NCI-H2107 treated with DMSO at 0.1 percent for 48 hours (cell line): ENCODE measurements around the gene BACH2.
"Not testable (repeated sequence)": the region's sequence is repeated elsewhere in the genome, so short reads cannot be mapped to it uniquely, and the experiment has no call there.

ENCODE experiments used
- DNase-seq: peaks from one replicate; lab custom pipeline; 2025; ENCODE audit not compliant: unreplicated experiment; lab: John Stamatoyannopoulos, UW

The BACH2 gene

DNA sequence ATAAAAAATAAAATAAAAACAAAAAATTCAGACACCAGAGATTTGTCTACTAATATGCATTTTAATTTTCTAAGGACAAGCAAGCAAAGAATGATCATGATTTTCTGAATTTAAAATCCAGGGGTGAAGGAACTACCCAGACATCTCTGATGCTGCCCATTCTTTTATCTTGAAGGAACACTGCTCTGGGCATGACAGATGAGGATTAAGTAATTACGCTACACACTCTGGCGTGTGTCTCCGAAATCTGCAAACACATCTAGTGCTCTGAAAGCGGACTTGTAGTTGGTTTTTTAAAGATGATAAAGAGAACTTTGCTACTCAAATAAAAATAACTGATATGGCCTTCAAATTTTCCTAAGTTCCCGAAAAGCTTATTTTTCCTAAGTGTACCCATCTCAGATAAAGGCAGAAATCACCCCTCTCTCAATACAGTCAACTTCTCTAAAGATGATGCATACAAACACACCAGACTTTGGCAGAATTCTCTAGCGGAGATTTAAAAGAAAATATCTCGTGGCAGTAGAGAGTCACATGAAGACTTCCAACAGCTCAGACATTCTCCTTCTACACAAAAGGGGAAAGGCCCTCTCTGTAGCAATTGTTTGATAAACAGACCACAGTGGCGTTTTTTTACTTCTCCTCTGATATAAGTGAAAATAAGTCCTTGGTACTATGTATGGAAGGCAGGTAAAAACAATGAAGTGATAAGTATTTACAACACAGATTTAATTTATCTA lies 133.8 kb downstream of the BACH2 start:
- no peak for DNase-seq

DNA sequence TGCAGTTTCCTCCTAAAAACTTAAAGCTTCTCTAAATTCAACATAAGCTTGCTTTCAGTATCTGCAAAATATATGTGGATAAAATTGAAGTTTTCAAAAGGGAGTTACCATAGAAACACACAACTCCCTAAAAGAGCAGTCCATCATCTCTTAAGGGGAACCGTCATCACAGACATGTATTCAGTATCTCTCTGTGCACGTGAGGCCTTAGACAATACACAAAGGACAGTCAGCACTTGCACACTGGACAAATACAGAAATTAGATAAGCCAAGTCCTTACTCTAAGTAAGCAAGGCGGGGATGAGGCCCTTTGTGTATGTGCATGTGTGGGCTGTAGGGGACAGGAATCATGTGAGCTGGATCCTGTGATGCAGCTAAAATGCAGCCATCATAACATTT lies 136.6 kb downstream of the BACH2 start:
- DNase-seq = no peak

DNA sequence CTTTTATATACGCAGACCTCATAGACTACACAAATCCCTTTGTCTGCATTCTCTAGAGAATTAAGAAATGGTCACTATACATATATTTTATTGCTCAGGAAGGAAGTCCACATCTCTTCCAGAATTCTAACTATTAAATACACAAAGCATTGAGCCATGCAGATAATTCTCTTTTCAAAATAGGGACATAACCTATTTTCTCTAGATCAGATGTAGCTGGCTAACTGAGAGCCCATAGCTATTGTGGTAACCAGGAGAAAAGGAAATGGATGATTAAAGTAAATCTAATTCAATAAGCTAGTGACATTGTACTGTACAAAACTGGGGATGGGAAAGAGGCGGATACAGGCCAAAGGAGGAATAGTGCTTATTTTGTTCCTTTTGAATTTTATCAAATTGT lies 137.2 kb downstream of the BACH2 start:
- no peak for DNase-seq

GRCh38 chr6:90158936-90159335 lies 137.7 kb downstream of the BACH2 start:
- no peak for DNase-seq

- DNase-seq = no peak
Observed at GRCh38 chr6:90157441-90157840, 139.2 kb downstream of the BACH2 start.

GRCh38 chr6:90156861-90157260 lies 139.8 kb downstream of the BACH2 start:
- no peak for DNase-seq

DNA sequence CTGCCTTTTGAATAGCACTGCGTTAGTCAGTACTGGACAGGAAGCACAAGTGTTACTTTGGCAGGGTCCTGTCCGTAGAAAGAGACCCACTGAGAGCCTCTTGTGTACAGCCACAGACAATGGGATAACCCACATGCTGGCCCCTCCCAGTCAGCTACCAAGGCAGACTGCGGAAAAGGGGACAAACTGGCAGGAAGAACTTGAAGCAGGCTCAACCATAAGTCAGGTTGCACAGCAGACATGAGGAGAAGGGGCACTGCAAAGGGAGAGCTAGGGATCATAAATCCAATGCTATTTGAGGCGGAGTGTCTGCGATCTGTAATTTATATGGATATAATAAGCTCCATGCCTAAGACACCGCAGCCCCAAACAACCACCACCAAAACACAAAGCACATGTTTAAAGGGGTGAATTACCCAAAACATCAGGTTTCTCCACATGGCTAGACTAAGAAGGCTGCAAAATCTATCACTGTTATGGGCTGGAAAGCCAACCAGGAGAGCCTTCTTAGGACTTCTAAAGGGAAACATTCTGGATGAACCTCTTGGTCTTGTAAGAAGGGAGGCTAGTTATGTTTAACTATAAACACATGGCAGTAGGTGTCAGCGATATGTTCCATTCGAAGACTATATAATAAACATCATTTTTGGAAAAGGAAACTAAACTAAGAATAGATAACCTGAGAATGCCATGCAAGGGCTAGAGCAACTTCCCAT lies 141.7 kb downstream of the BACH2 start:
- DNase-seq = no peak

DNA sequence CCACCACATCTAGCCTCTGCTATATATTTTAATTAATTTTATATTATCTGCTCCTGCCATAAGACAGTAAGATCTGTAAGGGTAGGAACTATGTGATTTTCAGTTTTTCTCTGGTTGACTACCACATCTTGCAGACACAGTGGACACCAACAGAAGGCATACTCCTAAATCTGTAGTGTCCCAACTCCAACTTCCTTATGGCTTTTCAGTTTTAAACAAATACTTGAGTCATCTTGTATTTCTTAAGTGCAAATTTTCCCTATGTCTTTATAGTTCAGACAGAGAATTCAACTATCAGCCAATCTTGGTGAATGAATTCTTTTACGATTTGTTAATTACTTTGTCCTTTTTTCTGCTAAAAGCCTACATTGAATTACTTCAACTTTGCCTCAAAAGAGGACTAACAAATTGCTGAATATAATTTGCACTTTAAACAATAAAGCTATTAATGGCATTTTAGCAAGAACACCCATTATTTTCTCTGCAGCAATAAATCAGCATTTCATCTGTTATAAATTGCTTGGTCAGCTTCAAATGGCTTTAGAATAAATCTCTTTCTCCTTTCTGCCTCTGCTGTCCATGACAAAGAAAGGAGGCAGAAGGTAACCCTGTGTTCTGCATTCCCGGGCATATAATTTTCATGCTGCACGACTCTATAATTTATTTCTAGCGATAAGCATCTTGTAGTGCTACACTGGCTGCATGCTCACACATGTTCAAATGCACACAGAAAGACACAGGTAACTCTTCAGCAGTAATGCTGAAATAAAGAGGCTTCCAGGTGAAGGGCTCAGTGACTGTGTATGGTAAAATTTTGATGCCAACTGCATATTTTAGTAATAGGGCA lies 144.8 kb downstream of the BACH2 start:
- DNase-seq = no peak

- DNase-seq = no peak
Observed at GRCh38 chr6:90149280-90149679, 147.4 kb downstream of the BACH2 start.

DNA sequence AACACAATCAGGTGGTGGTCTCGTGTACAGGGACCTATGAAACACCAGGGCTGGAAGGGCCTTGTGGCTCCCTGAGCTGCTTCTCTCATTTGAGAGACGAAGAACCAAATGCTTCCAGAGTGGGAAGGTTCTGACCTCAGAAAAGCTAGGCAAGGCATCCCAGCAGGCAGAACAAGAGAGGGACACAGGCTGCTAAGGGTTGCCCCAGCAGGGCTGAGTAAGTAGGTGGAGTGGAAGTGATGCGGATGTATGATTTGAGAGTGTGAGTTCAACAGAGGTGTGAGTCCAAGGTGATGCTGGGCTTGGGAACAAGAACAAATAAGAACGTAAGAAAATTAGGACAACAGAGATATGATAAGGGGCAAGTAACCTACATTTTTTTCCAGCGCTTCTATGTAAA lies 147.8 kb downstream of the BACH2 start:
- no peak for DNase-seq

GRCh38 chr6:90146921-90147649 lies 149.6 kb downstream of the BACH2 start:
- no peak for DNase-seq

GRCh38 chr6:90146024-90146423 lies 150.6 kb downstream of the BACH2 start:
- no peak for DNase-seq

DNA sequence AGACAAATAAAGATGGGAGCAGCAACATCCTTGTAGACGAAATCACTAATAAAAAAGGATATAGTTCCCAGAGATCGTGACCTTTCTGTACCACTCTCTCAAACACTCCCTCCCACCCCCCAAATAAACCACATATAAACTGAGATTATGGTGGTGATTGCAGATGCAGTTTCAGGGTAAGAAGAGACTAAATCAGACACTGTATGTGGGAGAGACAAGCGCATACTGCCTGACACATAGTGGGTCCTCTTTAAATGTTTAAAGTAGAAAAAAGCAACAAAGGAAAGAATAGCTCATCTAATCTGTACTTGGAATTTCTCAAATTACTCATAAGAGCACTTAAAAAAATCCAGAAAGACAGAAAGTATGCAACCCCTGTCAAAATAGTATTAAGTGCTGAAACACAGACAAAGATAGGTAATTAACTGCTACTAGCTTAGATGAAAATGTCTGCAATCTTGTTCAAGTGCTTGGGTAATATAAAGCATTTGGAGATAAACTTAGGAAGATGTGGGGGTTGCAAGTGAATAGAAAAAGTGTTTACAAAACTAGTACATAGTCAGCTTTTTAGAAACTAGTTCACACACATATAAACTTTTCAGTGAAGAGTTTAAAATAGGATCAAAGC lies 151.6 kb downstream of the BACH2 start:
- DNase-seq = no peak

DNA sequence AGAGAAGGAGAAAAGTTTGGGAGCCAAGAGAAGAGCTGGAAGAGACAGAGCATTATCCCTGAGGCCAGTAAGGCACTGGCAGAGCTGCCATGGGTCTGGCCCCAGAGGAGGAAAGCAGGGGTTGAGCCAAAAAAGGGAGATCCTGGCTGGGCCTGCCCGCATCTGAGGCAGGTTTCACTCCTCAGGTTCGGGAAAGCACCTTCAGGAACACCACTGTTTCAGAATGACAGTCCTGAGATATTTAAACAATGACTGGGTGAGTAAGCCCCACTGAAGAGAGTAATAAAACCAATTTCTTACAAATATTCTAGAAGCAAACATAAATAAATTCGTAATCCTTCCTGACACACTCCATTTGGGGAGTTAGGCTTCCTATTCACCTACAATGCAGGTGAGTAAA lies 152.2 kb downstream of the BACH2 start:
- no peak for DNase-seq

DNA sequence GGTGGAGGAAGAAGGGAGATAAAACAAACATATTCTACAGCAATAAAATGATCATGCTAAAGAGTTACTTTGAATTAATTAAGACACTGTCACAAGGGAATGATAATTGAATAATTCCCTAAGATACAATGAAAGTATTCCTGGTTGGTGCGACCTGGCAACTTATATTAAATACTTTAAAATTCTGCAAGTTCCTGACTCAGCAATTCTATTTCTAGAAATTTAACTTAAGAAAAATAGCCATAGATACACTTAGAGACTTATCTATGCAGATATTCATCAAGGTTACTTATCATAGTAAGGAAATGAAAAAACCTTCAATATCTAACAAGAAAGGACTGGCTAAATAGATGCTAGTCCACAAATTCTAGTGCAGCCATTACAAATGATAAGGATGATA lies 156.0 kb downstream of the BACH2 start:
- no peak for DNase-seq

- no peak for DNase-seq
Observed at GRCh38 chr6:90139272-90139817, 157.3 kb downstream of the BACH2 start.

GRCh38 chr6:90136837-90137568 lies 159.6 kb downstream of the BACH2 start:
- no peak for DNase-seq

- no peak for DNase-seq
Observed at GRCh38 chr6:90136176-90136575, 160.5 kb downstream of the BACH2 start.

GRCh38 chr6:90135667-90136066 lies 161.0 kb downstream of the BACH2 start:
- DNase-seq = no peak

DNA sequence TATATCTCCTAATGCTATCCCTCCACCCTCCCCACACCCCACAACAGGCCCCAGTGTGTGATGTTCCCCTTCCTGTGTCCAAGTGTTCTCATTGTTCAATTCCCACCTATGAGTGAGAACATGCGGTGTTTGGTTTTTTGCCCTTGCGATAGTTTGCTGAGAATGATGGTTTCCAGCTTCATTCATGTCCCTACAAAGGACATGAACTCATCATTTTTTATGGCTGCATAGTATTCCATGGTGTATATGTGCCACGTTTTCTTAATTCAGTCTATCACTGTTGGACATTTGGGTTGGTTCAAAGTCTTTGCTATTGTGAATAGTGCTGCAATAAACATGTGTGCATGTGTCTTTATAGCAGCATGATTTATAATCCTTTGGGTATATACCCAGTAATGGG lies 163.0 kb downstream of the BACH2 start:
- not testable (repeated sequence) for DNase-seq
